Activated T-cell treated with anti-CD3 and anti-CD28 coated beads for 48 hours (primary cell): ENCODE results near the gene FAM9C.
"Not testable (repeated sequence)": the region's sequence is repeated elsewhere in the genome, so short reads cannot be mapped to it uniquely, and the experiment has no call there.

Experiments
- DNase-seq: peaks from one replicate; pipeline ENCODE4 v3.0.0-alpha.2; 2020; ENCODE audit warnings: low read depth

FAM9C gene

DNA sequence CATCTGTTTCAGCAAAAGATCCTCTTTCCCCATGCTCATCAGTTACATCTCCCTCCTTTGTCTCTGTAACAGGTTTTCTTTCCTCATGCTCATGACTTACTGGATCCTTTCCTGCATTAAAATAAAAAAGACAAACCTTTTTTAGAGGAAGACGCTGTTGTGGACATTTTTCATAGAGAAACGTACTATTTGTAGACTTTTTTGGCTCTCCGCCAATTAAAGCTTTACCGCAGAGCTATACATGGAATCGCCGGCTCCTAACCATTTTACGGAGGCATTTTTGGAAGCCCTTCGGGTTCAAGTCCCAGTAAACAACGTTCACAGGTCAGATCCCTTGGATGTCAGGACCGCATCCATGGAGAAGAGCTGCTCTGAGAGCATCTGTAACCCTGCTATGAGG, 1.3 kb downstream of the FAM9C start:
- no peak for DNase-seq

DNA sequence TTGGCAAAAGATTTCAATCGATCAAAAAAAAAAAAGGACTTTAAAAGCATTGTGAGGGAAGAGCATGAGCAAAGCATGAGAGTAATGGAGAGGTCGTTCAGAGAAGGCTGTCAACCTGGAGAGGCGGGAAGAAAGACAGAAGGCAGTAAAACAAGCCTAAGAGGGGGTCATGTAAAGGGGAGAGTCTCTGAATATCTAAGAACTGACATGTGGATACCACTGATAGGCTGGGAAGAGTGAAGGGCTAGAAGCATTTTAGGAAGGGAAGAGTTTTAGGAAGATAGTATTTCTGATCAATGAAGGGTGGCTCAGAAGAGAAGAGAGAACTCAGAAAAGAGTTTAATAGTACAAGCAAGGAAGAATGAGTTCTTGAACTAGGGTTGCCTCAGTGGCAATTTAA, 7.5 kb downstream of the FAM9C start:
- DNase-seq, result no peak

DNA sequence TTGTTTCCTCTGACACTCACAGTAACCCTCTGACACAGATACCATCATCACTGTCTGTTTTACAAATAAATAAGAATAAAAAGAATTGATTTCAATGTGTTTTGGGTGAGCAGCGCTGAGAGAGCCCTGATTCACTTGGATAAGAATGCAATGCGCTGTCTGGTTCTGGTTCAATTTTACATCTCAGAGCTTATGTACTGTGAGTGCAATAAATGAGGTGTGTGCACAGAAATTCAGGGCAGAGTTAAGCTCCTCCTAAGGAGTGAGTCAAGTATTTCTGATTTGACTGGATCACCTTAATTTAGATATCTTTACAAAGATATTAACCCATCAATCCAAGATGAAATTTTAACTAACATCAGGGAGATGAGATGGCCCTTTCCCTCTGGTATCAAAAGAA, 11.2 kb downstream of the FAM9C start:
- DNase-seq, result no peak

DNA sequence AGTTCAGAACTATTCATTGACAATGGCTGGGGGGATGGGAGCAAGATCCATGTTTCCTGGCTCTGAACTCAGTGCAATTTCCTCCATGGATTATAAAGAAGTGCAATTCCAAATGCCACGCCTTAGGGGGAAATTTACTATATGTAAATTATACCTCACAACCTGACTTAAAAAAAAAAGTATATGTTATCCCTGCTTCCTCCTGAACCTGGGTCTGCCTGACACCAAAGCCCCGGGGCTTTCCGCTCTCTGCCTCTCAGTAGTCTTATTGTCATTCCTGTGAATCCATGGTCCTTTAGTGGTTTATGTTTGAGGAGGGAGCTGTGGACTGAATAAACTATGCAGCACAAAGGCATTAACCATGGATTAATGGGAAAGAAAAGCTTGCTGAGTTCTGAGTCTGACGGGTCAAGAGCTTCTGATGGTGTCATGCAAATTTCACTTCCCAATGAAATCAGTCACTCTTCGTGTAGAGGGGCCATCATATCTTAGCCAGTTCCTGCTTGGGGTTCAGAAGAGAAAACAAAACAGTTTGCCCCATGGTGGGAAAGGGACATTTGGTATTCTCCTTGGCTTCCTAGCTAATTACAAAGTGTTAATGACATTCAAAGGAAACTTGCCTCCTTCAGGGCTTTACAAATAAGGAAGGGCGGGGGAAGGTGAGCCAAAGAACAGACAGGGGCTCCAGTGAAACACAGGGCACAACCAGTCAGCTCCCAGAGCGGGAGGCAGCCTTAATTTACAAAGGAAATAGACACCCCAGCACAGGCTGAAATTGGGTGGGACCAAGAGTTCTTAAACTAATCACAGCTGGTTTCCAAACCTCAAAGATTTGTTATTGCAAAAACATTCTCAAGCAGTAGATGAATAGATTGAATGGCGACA, 14.3 kb downstream of the FAM9C start:
- no peak for DNase-seq

DNA sequence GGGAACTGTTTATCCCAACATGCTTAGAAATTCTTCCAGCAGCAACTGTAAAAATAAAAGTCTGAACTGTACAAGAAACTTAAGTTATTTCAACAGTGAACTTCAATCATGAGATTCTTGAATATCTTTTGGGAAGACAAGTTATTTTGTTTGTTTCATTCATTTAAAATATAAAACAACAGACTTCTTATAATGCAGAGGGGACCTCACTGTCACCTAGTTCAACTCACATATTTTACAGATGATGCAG, 14.9 kb downstream of the FAM9C start:
- DNase-seq, result no peak

DNA sequence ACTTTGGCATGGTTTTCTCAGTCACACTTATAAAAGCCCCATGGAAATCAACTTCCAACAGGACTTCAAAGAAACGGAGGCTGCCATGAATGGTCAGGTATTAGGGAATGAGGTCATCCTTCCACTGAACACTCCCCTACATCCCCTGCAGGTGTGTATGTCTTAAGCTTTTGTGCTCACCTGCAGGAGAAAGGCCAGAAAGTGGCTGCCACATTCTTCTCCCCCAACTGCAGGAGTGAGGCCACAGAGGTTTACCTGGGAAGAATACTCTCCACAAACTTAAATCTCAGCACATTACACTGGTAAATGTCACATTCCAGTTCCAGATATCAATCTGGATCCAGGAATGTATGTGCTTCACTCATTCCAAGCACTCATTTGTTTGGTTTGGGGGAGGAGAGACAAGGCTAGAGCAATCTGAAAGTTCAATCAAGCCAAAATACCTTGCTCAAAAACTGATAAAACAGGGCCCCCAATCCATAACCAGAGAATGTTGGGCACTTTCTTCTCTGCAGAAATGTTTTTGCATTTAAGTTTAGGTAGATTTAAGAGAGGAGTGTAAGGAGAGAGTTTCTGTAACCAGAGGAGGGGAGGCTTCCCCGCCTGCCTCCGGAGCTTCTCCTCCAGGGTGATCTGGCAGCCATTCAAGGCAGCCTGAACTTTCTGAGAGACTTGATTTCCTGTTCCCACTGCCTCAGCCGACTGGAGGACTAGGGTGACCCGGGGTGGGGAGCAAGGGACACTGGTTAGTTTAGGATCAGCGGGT, 15.4 kb downstream of the FAM9C start:
- no peak for DNase-seq

DNA sequence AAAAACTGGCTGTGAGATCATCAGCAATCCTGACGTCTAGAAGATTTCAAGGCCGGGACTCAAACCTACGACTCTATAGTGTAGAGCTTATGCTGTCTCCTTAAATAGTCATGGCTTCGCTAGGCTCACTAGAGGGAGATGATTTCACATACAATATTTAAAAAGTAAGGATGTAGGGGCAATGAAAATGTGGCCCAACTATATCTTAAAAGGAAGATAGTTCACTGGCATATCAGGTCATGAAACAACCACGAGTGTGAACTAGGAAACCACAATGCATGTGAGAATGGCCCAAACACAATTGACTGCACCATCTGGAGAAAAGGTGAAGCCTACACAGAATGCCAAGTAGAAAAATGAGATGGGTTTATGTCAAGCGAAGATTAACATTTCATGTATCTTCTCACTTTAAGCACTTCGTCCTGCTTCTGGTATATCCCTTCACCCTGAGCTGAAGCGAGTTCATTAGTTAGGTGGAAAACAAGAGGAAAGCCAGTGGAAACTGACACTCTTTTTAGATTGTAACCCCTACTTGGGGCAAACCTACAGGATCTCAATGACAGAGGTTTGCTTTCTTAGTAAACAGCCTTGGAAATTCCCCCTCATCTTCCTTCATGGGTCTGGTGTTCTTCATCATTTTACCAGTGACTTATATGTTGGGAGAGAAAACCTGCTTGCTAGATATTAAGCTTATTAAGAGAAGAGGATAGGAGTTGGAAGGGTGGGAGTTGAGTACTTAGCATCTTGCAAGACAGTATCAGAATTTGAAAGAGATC, 17.4 kb downstream of the FAM9C start:
- no peak for DNase-seq

DNA sequence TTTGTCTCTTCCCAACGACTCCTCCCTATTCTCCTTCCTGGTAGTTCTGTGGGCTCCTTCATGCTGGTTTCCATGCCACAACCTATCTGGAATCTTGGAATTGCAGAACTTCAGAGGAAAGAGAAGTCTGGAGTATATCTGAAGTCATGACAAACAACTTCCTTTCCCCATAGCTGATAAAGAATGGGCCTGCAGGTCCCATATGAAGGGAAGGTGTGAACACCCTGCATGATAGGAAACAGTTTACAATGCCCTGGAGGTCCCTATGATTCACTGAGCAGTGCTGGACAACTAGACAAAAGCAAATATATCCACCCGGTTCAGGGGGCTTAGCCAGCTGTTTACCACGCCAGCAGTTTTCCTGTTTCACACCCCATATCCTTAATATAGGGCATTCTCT, 19.4 kb downstream of the FAM9C start:
- no peak for DNase-seq

DNA sequence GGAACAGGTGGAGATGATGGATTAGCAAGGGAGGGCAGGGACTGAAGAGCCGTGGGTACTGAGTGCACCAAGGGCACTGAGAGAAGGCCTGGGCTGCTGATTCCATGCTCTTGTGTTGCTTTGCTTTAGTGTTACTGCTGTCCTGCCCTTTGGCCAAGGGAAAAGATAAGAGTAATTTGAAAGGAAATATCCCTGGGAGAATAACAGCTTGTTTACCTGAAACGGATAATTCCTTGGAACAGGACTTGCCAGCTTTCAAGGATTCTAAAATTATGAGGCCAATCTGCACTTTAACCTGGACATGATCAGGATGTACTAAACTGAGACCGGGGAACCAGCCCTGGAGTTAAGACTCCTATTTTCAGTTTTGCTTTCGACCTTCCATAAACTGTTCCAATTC, 20.4 kb downstream of the FAM9C start:
- no peak for DNase-seq

DNA sequence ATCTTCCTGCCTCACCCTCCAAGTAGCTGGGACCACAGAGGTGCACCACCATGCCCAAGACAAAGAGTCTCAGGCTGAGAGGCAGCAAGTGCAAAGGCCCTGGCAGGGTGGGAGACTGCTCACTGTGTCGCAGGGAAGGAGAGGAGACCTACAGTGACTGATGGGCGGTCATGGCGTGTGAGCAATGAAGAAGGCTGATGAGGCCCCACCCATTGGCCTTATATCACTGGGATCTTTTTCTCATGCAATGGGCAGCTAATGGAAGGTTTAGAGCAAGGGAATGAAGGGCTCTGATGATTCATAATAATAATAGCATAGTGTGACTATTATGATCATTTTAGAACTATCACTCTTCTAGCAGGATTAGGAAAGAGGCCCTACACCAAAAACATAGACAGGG, 20.9 kb downstream of the FAM9C start:
- no peak for DNase-seq

DNA sequence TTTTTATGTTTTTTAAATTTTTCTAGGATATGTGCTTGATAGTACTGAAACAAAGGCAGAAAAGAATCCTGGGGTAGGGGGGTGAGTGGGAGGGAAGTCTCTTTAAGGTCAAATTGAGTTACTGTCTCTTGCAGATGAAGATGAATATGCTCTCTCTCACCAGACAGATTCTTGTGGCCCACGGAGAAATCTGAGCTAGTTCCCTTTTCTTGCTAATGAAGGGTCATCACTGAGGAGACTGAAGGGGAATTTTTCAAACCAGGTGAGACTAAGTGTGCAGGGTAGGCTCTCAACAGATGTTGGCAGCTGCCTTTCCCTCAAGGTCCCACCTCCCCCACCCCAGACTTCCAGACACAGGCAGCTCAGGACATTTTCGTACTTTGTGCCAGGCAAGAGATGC, 21.5 kb downstream of the FAM9C start:
- no peak for DNase-seq

DNA sequence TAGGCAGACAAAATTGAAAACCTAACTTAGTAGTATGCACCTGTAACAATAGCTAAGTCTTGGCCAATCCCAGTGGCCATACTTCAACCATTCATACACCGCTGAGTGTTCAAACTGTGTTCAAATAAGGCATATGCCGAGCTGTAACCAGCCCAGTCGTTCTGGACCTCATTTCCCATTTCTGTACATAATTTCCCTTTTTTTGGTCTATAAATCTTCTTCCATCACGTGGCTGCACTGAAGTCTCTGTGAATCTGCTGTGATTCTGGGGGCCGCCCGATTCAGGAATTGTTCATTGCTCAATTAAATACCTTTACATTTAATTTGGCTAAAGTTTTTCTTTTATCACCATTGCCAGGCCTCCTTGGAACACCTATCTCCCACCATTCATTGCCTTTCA, 27.7 kb downstream of the FAM9C start:
- DNase-seq, result not testable (repeated sequence)

DNA sequence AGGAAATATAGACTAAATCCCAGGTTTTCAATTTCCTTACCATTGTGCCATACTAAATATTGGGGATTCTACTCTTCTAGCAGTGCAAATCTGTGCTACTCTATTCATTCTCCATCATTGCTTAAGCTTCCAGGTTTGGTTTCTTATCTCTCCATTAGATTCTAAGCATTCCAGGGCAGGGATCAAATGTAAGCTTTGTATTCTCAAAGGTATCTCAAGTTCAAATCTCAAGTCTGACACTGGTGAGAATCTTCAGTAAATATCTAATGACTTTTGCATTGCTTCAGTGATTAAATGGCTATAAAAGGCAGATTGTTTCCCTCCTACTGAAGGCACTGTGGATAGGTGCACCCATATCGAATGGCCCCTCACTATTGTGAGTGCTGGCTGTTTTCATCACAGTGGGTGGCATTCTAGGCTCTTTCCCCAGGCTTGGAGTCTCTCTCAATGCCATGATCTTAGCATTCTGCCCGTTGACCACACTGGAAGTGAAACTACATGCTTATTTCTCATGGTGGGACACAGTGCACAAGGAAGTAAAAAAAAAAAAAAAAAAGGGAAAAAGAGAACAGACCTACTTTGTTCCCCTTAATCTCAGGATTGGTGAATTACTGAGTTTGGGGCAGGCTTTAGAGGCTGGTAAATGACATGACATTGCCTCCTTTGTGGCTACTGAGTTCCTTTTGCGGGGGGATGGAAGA, 28.7 kb downstream of the FAM9C start:
- no peak for DNase-seq

DNA sequence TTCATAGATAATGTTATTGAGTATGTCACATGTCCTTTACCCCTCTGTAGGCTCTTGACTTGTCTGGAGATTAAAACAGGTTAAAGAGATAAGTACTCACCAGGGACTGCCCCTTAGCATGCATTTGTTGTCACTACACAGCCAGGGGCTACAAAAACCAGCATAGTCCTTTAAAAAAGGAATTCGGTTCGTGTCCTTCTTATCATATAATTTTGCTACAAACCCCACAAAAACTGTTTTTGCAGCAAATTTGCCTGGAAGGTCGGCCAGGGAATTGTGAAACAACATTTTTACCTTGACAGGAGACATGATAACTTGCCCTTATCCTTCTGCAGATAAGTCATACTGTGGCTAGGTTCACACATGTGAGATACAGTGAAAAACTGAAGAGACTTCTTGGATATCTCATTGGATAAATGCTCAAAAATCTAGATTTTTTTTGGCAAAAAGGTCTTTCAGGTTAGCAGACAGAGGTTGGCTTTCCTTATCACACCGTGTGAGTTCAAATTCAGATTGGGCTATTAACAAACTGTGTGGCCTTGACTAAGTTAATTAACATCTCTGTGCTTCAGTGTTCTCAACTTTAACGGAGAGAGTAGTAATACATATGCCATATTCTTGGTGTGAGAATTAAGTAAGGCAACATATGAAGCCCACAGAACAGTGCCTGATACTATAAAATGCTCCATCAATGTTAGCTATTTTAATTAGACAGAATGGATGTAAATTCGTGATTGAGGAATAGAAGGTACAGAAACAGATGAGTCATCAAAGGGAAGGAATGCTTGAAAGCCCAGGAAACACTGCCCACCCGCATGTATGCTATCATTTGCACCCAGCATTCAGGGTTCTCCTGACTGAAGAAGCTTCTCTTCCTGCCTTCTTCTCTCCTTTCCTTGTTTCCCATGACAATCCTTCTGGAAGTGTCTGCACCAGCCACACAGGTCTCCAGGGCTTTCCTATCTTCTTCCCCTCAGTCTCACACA, 30.0 kb downstream of the FAM9C start:
- no peak for DNase-seq

DNA sequence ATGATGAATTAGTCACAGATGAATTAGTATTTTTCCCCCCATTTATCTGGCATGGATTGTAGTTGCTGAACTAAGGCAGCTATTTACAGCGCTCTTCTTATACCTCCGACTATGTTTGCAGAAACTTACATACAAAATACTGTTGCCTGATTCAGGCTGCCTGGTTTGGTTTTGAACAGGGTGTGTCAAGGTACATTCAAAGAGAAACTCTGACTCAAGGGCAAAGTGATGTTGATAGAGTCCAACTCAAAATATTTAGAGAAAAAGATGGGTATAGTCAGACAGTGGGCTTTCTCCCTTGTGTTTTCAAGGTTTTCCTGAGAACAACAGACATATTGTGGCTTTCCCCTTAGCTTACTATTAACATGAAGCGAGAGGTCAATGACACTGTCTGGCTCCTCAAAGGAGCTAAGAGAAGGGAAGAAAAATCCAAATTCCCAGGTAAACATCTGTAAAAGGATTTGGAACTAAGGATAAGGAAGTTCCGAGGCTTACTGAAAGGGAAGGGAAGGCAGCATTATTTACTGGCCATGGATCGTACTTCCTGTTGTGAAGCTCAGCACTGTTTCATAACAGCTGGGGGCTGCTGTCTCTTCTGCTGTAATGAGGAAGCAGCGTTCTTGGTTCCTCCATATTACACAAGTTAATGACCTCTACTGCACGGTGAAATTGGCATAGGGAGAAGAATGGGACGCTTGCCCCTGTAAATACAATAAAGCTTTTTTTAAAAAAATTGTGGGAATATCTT, 30.9 kb downstream of the FAM9C start:
- no peak for DNase-seq

DNA sequence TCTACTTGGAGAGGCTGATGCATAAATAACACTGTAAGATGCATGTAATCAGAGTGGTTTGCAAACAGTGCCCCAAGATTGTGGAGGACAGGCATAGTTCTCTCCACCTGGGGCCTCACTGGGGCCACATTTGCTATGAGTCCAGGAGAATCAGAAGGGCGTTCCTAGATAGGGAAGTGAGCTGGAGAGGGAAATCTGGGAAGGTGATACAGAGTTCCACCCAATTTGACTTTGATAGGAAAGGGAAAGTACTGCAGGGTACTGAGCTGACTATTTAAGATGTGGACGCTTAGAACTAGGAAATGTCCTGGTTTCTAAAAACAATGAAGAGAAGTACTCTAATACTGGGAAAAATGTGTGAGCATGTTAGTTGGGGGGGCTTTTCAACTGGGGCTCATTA, 33.9 kb downstream of the FAM9C start:
- DNase-seq, result no peak

DNA sequence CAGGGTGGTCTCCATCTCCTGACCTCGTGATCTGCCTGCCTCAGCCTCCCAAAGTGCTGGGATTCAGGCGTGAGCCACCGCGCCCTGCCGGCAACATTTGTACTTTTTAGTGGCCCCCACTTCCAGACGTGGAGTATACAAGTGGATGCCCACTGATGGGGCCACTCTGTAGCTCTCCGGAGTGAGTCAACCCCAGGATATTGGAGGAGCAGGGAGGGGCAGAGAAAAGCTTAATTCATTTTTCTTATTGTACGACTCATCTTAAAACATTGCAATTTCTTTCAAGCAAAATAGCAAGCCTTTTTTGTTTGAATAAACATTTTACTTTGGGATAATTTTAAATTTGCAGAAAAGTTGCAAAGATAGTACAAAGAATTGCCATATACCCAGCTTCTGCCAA, 34.6 kb downstream of the FAM9C start:
- DNase-seq, result no peak

DNA sequence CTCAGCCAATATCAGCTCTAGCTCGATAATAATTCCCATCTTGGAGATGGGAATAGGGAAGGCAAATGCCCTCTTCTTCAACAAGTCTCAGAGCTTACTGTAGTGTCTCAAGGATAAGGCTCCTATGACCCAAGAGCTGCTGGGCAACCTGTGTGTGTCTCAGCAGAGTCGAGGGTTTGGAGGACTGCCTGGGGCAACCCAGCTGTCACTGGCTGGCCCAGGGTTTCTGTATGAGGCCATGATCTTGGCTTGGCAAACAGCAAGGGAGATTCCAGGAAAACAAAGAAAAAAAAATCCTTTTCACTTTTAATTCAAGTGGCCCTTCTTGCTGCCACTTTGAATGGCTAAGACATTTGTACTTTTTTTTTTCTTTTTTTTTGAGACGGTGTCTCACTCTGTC, 35.1 kb downstream of the FAM9C start:
- DNase-seq, result no peak

DNA sequence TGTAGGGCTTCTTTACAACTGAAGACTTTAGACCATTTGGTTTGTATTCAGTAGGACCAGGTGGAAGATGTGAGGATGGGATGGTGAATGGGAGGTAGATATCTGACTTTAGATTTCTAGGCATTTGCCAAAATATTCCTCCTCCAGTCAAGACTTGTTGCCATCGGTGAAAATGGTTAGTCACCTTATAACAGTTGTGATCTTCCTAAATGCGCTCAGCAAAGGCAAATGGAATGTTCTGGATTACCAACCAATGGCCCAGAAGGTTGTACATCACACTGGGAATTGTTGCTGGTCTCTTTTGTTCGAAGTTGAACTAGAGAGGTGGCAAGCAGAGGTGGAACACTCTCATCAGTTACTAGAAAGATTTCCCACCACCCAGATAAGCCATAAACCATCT, 35.6 kb downstream of the FAM9C start:
- no peak for DNase-seq

DNA sequence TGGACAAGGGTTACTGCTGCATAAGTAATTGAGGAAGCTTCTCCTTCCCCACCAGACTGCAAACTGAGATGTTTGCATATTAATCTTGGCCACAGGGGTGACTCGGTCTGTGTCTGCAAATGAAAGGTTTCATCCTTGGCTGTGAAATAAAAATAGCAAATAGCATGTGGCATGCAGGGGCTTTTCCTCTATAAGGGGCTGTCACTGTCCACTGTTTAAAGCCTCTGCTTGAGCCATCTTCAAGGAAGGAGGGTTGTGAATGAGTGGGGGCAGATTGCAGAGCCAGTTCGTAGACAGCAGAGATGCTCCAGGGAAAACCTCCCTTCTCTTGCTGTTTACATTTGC, 36.3 kb downstream of the FAM9C start:
- no peak for DNase-seq
